ENCODE data around the gene USP48.

GRCh38 chr1:21815724-21816321 lies 32.9 kb upstream of the USP48 start:
- TF ChIP-seq, protein P1, sequence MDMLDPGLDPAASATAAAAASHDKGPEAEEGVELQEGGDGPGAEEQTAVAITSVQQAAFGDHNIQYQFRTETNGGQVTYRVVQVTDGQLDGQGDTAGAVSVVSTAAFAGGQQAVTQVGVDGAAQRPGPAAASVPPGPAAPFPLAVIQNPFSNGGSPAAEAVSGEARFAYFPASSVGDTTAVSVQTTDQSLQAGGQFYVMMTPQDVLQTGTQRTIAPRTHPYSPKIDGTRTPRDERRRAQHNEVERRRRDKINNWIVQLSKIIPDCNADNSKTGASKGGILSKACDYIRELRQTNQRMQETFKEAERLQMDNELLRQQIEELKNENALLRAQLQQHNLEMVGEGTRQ (IDR thresholded peaks at IDR 0.05; ENCODE audit: low read depth, low read length), result no peak
- TF ChIP-seq, protein P1 (CRISPR knock-in tag; IDR thresholded peaks at IDR 0.05; ENCODE audit: borderline replicate concordance), result no peak
- TF ChIP-seq RAD21 (CRISPR knock-in tag; IDR thresholded peaks at IDR 0.05) (no peak), GABPA (IDR thresholded peaks at IDR 0.05; ENCODE audit: low read depth, low read length) (no peak), GABPA (CRISPR knock-in tag; IDR thresholded peaks at IDR 0.05; ENCODE audit: low read depth) (no peak), DPF2 (CRISPR knock-in tag; IDR thresholded peaks at IDR 0.05; ENCODE audit: borderline replicate concordance, low read depth) (no peak), EZH2 (conservative IDR thresholded peaks at IDR 0.05; ENCODE audit: low read depth, low read length) (no peak), YY1 (IDR thresholded peaks at IDR 0.05; ENCODE audit: insufficient read depth, insufficient replicate concordance, low read depth, low read length) (no peak), YEATS4 (CRISPR knock-in tag; IDR thresholded peaks at IDR 0.05; ENCODE audit: borderline replicate concordance) (no peak), HNRNPK (IDR thresholded peaks at IDR 0.05; ENCODE audit: low read depth, low read length, poor library complexity, severe bottlenecking) (no peak), ZNF713 (CRISPR knock-in tag; IDR thresholded peaks at IDR 0.05) (no peak), CTCF (CRISPR knock-in tag; IDR thresholded peaks at IDR 0.05) (no peak), STAG1 (CRISPR knock-in tag; IDR thresholded peaks at IDR 0.05) (no peak), FOXJ3 (CRISPR knock-in tag; IDR thresholded peaks at IDR 0.05; ENCODE audit: borderline replicate concordance) (no peak)
